HCT116 (cell line): Measurements from ENCODE around the gene SH3D19. TPM values are rescaled to one million over a fixed set of nuclear protein-coding genes. Genes with fewer than 3 reads are reported as not detected.

Source experiments
- ATAC-seq: fragments of 200-7000 bp; cut with Tn5 transposase; 2 replicates; pipeline ENCODE4 v1.9.1; 2020; ENCODE audit warnings: mild to moderate bottlenecking, moderate library complexity
- BruUV-seq: library from RNA; stranded (reverse); fragments of 400-500 nt; replicated peaks from 2 replicates; lab custom pipeline; 2021; lab: Mats Ljungman, UMichigan
- CTCF ChIA-PET: fragments of 300-600 bp; sonication (Branson Sonifier 250); formaldehyde crosslinking; loops from one replicate; lab custom pipeline; 2021; ENCODE audit warnings: antibody characterized with exemption; lab: Charles Lee
- POLR2A ChIA-PET: fragments of 300-600, 350-600 bp; sonication (Branson Sonifier 250); formaldehyde crosslinking; loops from one replicate; lab custom pipeline; 2021; ENCODE audit warnings: antibody characterized with exemption; lab: Charles Lee
- RAD21 ChIA-PET, 2 experiments: fragments of 300-600 bp; sonication (Branson Sonifier 250); formaldehyde crosslinking; loops; one replicate each; lab custom pipeline; 2023; ENCODE audit warnings: low total read pairs in 2 of 2; ENCODE audit not compliant: uncharacterized antibody in 2 of 2, unreplicated experiment in 2 of 2, low non-redundant PET in 1 of 2; lab: Charles Lee
- DNase-seq: peaks from one replicate; pipeline ENCODE4 v3.0.0-alpha.2; 2010; ENCODE audit warnings: low read depth, low spot score
- H2AFZ ChIP-seq: fragments of 200-600 bp; shearing (Covaris generic), sonication (generic); 2 replicates; pipeline ENCODE4 v1.6.1; 2017; ENCODE audit warnings: low read depth, mixed run types, mixed read lengths, antibody characterized with exemption, low read length; ENCODE audit not compliant: poor library complexity, severe bottlenecking
- H3K27ac ChIP-seq: 2 replicates; pipeline ENCODE4 v1.5.1; 2012; ENCODE audit warnings: low read depth, low read length
- H3K27me3 ChIP-seq: fragments of 200-600 bp; sonication (generic); 2 replicates; pipeline ENCODE4 v1.6.1; 2016; ENCODE audit warnings: mixed run types, low read length, mixed read lengths; ENCODE audit not compliant: insufficient read depth
- H3K36me3 ChIP-seq, 2 experiments: fragments of 200-500 bp in 1 of 2; fragments of 200-600 bp in 1 of 2; sonication (Bioruptor generic) in 1 of 2; sonication (generic) in 1 of 2; 2 replicates each; pipeline versions ENCODE4 v1.5.1 to v1.6.1; 2014 to 2016; ENCODE audit warnings: low read length in 2 of 2, inconsistent platforms in 1 of 2, mixed read lengths in 1 of 2, mixed run types in 1 of 2; ENCODE audit not compliant: insufficient read depth in 2 of 2, control insufficient read depth in 1 of 2
- H3K4me1 ChIP-seq, 2 experiments: fragments of 200-600 bp in 1 of 2; sonication (generic) in 1 of 2; 2 replicates each; pipeline versions ENCODE4 v1.5.1 to v1.6.1; 2012 to 2017; ENCODE audit warnings: low read length in 2 of 2, inconsistent platforms in 1 of 2, mild to moderate bottlenecking in 1 of 2, mixed read lengths in 1 of 2, mixed run types in 1 of 2, moderate library complexity in 1 of 2; ENCODE audit not compliant: insufficient read depth in 2 of 2, control insufficient read depth in 1 of 2
- H3K4me2 ChIP-seq: fragments of 200-600 bp; sonication (generic); 2 replicates; pipeline ENCODE4 v1.6.1; 2017; ENCODE audit warnings: mixed run types, low read length, mixed read lengths
- H3K4me3 ChIP-seq, 2 experiments: fragments of 200-600 bp in 1 of 2; sonication (generic) in 1 of 2; replicated peaks in 1 of 2; 2 replicates each; pipeline ENCODE4 v1.5.1; 2011 to 2016; ENCODE audit warnings: low read length in 2 of 2, control low read depth in 1 of 2, low read depth in 1 of 2, mild to moderate bottlenecking in 1 of 2, mixed read lengths in 1 of 2, mixed run types in 1 of 2
- H3K79me2 ChIP-seq: fragments of 200-600 bp; sonication (generic); 2 replicates; pipeline ENCODE4 v1.6.1; 2017; ENCODE audit warnings: mild to moderate bottlenecking, mixed run types, low read length, moderate library complexity, mixed read lengths; ENCODE audit not compliant: insufficient read depth
- H3K9ac ChIP-seq: fragments of 200-600 bp; sonication (generic); 2 replicates; pipeline ENCODE4 v1.6.1; 2016; ENCODE audit warnings: low read length, mixed read lengths
- H3K9me2 ChIP-seq: fragments of 200-600 bp; sonication (generic), shearing (Covaris generic); 2 replicates; pipeline ENCODE4 v1.6.1; 2017; ENCODE audit warnings: mixed run types, mild to moderate bottlenecking, moderate library complexity; ENCODE audit not compliant: insufficient read depth
- H3K9me3 ChIP-seq, 2 experiments: fragments of 200-500 bp in 1 of 2; fragments of 200-600 bp in 1 of 2; sonication (Bioruptor generic) in 1 of 2; sonication (generic) in 1 of 2; 2 replicates each; pipeline ENCODE4 v1.6.1; 2014 to 2017; ENCODE audit warnings: low read length in 2 of 2, mixed read lengths in 2 of 2, inconsistent platforms in 1 of 2, low read depth in 1 of 2, mild to moderate bottlenecking in 1 of 2, mixed run types in 1 of 2, moderate library complexity in 1 of 2; ENCODE audit not compliant: control insufficient read depth in 1 of 2, insufficient read depth in 1 of 2
- H4K20me1 ChIP-seq: fragments of 200-600 bp; sonication (generic), shearing (Covaris generic); 2 replicates; pipeline ENCODE4 v1.6.1; 2017; ENCODE audit warnings: mixed run types, mild to moderate bottlenecking, moderate library complexity; ENCODE audit not compliant: insufficient read depth
- CBX3 ChIP-seq: IDR thresholded peaks from 2 replicates; pipeline ENCODE4 v1.6.1; 2012; ENCODE audit warnings: low read depth
- CEBPB ChIP-seq: IDR thresholded peaks from 2 replicates; pipeline ENCODE4 v1.6.1; 2012; ENCODE audit warnings: low read depth
- EGR1 ChIP-seq: IDR thresholded peaks from 2 replicates; pipeline ENCODE4 v1.6.1; 2012; ENCODE audit warnings: low read depth
- EZH2 ChIP-seq: fragments of 200-600 bp; sonication (generic); IDR thresholded peaks from 2 replicates; pipeline ENCODE4 v1.6.1; 2017; ENCODE audit warnings: antibody characterized with exemption, mixed run types
- EZH2phosphoT487 ChIP-seq: fragments of 200-600 bp; IDR thresholded peaks from 2 replicates; pipeline ENCODE4 v1.6.1; 2018; ENCODE audit warnings: antibody characterized with exemption, borderline replicate concordance
- FOSL1 ChIP-seq: IDR thresholded peaks from 2 replicates; pipeline ENCODE4 v1.6.1; 2012; ENCODE audit warnings: low read depth
- JUND ChIP-seq: IDR thresholded peaks from 2 replicates; pipeline ENCODE4 v1.6.1; 2012
- POLR2AphosphoS5 ChIP-seq: IDR thresholded peaks from 2 replicates; pipeline ENCODE4 v1.6.1; 2011; ENCODE audit warnings: mild to moderate bottlenecking, low read depth, low read length, moderate library complexity
- SIN3A ChIP-seq: IDR thresholded peaks from 2 replicates; pipeline ENCODE4 v1.6.1; 2012; ENCODE audit warnings: low read depth
- SP1 ChIP-seq: IDR thresholded peaks from 2 replicates; pipeline ENCODE4 v1.6.1; 2012; ENCODE audit warnings: low read depth
- YY1 ChIP-seq: IDR thresholded peaks from 2 replicates; pipeline ENCODE4 v1.6.1; 2011; ENCODE audit warnings: low read length, low read depth, moderate library complexity, mild to moderate bottlenecking; ENCODE audit not compliant: insufficient replicate concordance; ENCODE audit errors: extremely low read depth
- ZFX ChIP-seq: fragments of 450-650 bp; IDR thresholded peaks from 2 replicates; pipeline ENCODE4 v1.6.1; 2017
- intact Hi-C: fragments of 100-400 bp; cut with micrococcal nuclease; formaldehyde crosslinking; loops from 2 replicates; pipeline ENCODE4 v1.10.0; 2022
- total RNA-seq: library from RNA; stranded (reverse); gene quantifications from one replicate; pipeline ENCODE4 v1.2.1, GENCODE V29; 2021; ENCODE audit not compliant: unreplicated experiment
- TF ChIP-seq, protein P1 (sequence below): IDR thresholded peaks from 2 replicates; pipeline ENCODE4 v1.6.1; 2012
- TF ChIP-seq, protein P2 (sequence below): IDR thresholded peaks from 2 replicates; pipeline ENCODE4 v1.6.1; 2011; ENCODE audit warnings: mild to moderate bottlenecking, low read length, moderate library complexity; ENCODE audit not compliant: insufficient replicate concordance; ENCODE audit errors: extremely low read depth

SH3D19 gene
- total RNA-seq, 1 experiment from 2014 or later = 37.5 TPM

DNA sequence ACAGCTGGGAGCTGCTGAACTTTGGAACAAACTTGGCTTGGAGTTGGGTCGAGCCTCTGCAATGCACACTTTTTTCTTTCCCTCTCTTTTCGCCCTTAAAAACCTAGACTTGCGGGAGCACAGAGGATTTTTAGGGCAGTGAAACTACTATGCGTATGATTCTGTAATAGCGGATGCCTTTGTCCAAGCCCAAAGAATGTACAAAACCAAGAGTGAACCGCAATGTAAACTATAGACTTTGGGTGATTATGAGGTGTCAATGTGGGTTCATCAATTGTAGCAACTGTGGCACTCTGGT is 493 bp upstream of the SH3D19 start:
- ATAC-seq = no peak
- no peaks in the 10 kb centered on the region for H3K9me2 ChIP-seq
- TF ChIP-seq POLR2AphosphoS5 (no peak), EGR1 (no peak), EZH2phosphoT487 (no peak), JUND (no peak), CEBPB (no peak), YY1 (no peak), SIN3A (no peak)
- TF ChIP-seq, all 23 proteins: peak for 0
- Histone ChIP-seq H3K79me2 (peaks cover 34% of the 10 kb centered on the region), H3K4me1 (peaks cover 37 to 60% of the 10 kb centered on the region in 2 experiments), H3K9me3 (no peaks in the 10 kb centered on the region), H3K27ac (peak overlapping the region; percentile 96), H3K36me3 (no peaks in the 10 kb centered on the region), H4K20me1 (no peaks in the 10 kb centered on the region), H3K9ac (peak overlapping the region; percentile 83), H3K4me2 (peak overlapping the region; percentile 85), H2AFZ (peak overlapping the region; percentile 87), H3K4me3 (peak overlapping the region; percentile 57 to 69), H3K27me3 (no peaks in the 10 kb centered on the region)
- CTCF ChIA-PET = interaction anchor here (1.2 kb wide), 1 partner anchor 49 kb away, joined by 3 read pairs; the partner anchor contains the start of gene PRSS48
- DNase-seq = no peak
- intact Hi-C loops = no loop called here
- BruUV-seq = TSS peak; percentile 86
- RAD21 ChIA-PET = interaction anchor here in 1 of 2 experiments (0.7 kb wide), 1 partner anchor 824 kb away, joined by 3 read pairs; no protein-coding TSS in a partner anchor
- POLR2A ChIA-PET = interaction anchor here (0.7 to 2.3 kb wide), 5 partner anchors 9 to 983 kb away, joined by 3 to 15 read pairs (median 3); partner anchors contain the start of gene FHIP1A

DNA sequence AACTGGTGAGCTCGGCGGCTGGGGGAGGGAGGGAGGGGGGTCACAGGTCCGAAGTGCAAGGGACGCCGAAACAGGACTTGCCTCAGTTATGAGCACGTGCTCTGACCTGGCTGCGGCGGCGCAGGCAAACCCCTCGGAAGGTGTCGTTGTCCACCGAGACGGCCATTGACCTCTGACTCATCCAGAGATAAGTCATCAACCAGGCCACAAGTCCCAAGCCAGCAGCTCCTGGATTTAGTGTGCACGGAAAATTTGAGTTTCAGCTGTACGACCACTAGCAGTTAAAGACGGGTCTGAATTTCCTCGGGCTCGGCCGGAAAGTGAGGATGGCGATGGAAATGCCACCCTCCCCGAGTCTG is 674 bp downstream of the SH3D19 start:
- Histone ChIP-seq H3K9me2 (no peaks in the 10 kb centered on the region), H3K9me3 (no peaks in the 10 kb centered on the region), H3K79me2 (peaks cover 46% of the 10 kb centered on the region), H2AFZ (no peak overlapping the region), H3K9ac (peak overlapping the region; percentile 83), H3K27ac (peak overlapping the region; percentile 96), H3K4me1 (peaks cover 38 to 66% of the 10 kb centered on the region in 2 experiments), H4K20me1 (no peaks in the 10 kb centered on the region), H3K36me3 (no peaks in the 10 kb centered on the region), H3K27me3 (no peaks in the 10 kb centered on the region), H3K4me2 (peak overlapping the region; percentile 85), H3K4me3 (peak overlapping the region; percentile 57 to 69)
- ATAC-seq = peak; percentile 70
- TF ChIP-seq ZFX (no peak), SIN3A (peak; percentile 16; the same call in 1 of the 2 replicates), CBX3 (no peak), EZH2 (no peak), POLR2AphosphoS5 (peak; percentile 61), SP1 (peak; percentile 49), JUND (peak; percentile 86), FOSL1 (peak; percentile 91), EZH2phosphoT487 (no peak), YY1 (peak; percentile 62)
- TF ChIP-seq, protein P1, sequence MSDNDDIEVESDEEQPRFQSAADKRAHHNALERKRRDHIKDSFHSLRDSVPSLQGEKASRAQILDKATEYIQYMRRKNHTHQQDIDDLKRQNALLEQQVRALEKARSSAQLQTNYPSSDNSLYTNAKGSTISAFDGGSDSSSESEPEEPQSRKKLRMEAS = peak; percentile 97
- TF ChIP-seq, protein P2, sequence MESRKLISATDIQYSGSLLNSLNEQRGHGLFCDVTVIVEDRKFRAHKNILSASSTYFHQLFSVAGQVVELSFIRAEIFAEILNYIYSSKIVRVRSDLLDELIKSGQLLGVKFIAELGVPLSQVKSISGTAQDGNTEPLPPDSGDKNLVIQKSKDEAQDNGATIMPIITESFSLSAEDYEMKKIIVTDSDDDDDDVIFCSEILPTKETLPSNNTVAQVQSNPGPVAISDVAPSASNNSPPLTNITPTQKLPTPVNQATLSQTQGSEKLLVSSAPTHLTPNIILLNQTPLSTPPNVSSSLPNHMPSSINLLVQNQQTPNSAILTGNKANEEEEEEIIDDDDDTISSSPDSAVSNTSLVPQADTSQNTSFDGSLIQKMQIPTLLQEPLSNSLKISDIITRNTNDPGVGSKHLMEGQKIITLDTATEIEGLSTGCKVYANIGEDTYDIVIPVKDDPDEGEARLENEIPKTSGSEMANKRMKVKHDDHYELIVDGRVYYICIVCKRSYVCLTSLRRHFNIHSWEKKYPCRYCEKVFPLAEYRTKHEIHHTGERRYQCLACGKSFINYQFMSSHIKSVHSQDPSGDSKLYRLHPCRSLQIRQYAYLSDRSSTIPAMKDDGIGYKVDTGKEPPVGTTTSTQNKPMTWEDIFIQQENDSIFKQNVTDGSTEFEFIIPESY = peak; percentile 18
- ChIA-PET RAD21 (no interaction called here), POLR2A (interaction anchor here (1.4 to 2.3 kb wide), 3 partner anchors 8 to 13 kb away, joined by 3 to 15 read pairs (median 5); no protein-coding TSS in a partner anchor), CTCF (interaction anchor here (0.6 to 1.2 kb wide), 3 partner anchors 20 to 48 kb away, joined by 3 read pairs; partner anchors contain the start of gene PRSS48)
- DNase-seq = peak; percentile 90
- intact Hi-C loops = loop anchor here (5.0 kb wide), 1 partner anchor 83 kb away; the partner anchor contains the start of gene FHIP1A
- BruUV-seq = no TSS peak
